Measurements from ENCODE around the gene PHLDA3. TPM values are rescaled to one million over a fixed set of nuclear protein-coding genes. Genes with fewer than 3 reads are reported as not detected.

PHLDA3 gene
- polyA plus RNA-seq, 1 donor from 2014 or later = 35.1 TPM

DNA sequence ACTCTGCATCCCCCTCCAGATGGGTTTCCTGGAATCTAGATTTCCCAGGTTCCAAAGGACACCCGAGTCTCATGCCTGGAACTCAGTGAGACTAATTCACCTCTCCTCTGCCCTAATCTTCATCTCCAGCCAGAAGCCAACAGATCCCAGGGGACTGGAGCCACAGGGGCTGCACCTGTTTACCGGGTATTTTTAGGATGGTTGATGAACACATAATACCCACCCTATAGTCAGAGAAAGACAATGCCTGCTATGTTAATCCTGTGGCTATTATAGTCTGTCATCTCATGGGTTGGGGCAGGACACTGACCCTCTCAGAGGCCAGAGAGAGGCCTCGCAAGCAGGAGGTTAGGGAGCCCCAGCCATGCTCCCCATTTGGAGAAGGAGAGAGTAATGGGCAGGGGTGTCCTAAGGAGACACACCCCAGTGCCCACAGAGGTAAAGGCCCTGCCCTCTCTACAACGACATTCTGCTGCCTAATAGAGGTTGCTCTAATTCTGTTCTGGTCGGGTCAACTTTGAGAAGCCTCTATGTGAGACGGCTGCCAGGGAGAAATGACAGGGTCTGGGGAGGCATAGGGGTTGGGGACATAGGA, 46.5 kb downstream of the PHLDA3 start:
- H3K27me3 ChIP-seq (ENCODE audit: insufficient read depth, low read depth, low read length) = no peaks in the 10 kb centered on the region
- H3K4me3 ChIP-seq (ENCODE audit: low read length) = no peak overlapping the region
- no peak overlapping the region for H3K4me2 ChIP-seq (ENCODE audit: low read length)
- no peaks in the 10 kb centered on the region for H3K9me2 ChIP-seq (ENCODE audit: insufficient read depth, low read length)
- no peak for TF ChIP-seq TAF1 (IDR thresholded peaks at IDR 0.05; ENCODE audit: low read depth)
- no peak for TF ChIP-seq EP300 (conservative IDR thresholded peaks at IDR 0.05; ENCODE audit: poor library complexity, severe bottlenecking)
- H3K36me3 ChIP-seq (ENCODE audit: insufficient read depth, low read length) = no peaks in the 10 kb centered on the region
- no peaks in the 10 kb centered on the region for H3K9me3 ChIP-seq (ENCODE audit: low read length)
- H3K79me2 ChIP-seq (replicated peaks; ENCODE audit: insufficient read depth, low read length) = no peaks in the 10 kb centered on the region
- no peaks in the 10 kb centered on the region for H3F3A ChIP-seq (ENCODE audit: insufficient read depth, low read length, poor library complexity, severe bottlenecking)
- H3K27ac ChIP-seq (ENCODE audit: low read length) = no peak overlapping the region
- no peaks in the 10 kb centered on the region for H4K20me1 ChIP-seq (ENCODE audit: insufficient read depth)
- H3K9ac ChIP-seq (ENCODE audit: low read length) = no peak overlapping the region
- no peak overlapping the region for H2AFZ ChIP-seq (ENCODE audit: low read depth, low read length)

DNA sequence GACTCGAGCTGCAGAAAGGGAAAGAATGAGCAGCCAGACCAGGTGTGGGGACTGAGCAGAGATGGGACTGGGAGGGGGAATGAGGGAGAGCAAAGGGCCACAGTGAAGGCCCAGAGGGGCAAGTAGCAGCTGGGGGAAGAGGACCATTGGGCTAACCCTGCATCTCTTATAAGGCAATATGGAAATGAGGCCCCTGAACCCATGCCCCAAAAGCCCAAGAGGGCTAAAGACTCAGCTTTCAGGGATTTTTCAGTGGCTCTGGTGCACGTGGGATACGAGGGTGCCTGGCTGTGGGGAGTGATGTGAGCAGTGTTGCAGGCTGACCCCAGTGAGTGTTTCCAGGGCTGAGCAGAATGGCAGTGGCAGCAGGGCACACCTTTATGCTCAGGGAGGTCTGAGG, 47.0 kb downstream of the PHLDA3 start:
- Histone ChIP-seq H3K36me3 (ENCODE audit: insufficient read depth, low read length) (no peaks in the 10 kb centered on the region), H3K4me3 (ENCODE audit: low read length) (no peak overlapping the region), H3K4me2 (ENCODE audit: low read length) (no peak overlapping the region), H3K9me2 (ENCODE audit: insufficient read depth, low read length) (no peaks in the 10 kb centered on the region), H3K27ac (ENCODE audit: low read length) (no peak overlapping the region), H3F3A (ENCODE audit: insufficient read depth, low read length, poor library complexity, severe bottlenecking) (no peaks in the 10 kb centered on the region), H2AFZ (ENCODE audit: low read depth, low read length) (no peak overlapping the region), H3K79me2 (replicated peaks; ENCODE audit: insufficient read depth, low read length) (no peaks in the 10 kb centered on the region), H4K20me1 (ENCODE audit: insufficient read depth) (no peaks in the 10 kb centered on the region), H3K27me3 (ENCODE audit: insufficient read depth, low read depth, low read length) (no peaks in the 10 kb centered on the region), H3K9ac (ENCODE audit: low read length) (no peak overlapping the region), H3K9me3 (ENCODE audit: low read length) (no peaks in the 10 kb centered on the region)
- TF ChIP-seq, protein P1, sequence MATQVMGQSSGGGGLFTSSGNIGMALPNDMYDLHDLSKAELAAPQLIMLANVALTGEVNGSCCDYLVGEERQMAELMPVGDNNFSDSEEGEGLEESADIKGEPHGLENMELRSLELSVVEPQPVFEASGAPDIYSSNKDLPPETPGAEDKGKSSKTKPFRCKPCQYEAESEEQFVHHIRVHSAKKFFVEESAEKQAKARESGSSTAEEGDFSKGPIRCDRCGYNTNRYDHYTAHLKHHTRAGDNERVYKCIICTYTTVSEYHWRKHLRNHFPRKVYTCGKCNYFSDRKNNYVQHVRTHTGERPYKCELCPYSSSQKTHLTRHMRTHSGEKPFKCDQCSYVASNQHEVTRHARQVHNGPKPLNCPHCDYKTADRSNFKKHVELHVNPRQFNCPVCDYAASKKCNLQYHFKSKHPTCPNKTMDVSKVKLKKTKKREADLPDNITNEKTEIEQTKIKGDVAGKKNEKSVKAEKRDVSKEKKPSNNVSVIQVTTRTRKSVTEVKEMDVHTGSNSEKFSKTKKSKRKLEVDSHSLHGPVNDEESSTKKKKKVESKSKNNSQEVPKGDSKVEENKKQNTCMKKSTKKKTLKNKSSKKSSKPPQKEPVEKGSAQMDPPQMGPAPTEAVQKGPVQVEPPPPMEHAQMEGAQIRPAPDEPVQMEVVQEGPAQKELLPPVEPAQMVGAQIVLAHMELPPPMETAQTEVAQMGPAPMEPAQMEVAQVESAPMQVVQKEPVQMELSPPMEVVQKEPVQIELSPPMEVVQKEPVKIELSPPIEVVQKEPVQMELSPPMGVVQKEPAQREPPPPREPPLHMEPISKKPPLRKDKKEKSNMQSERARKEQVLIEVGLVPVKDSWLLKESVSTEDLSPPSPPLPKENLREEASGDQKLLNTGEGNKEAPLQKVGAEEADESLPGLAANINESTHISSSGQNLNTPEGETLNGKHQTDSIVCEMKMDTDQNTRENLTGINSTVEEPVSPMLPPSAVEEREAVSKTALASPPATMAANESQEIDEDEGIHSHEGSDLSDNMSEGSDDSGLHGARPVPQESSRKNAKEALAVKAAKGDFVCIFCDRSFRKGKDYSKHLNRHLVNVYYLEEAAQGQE (IDR thresholded peaks at IDR 0.05; ENCODE audit: borderline replicate concordance) = no peak
- no peak for TF ChIP-seq EZH2 (IDR thresholded peaks at IDR 0.05; ENCODE audit: borderline replicate concordance, insufficient read depth, low read length, poor library complexity, severe bottlenecking)
- no peak for TF ChIP-seq TAF1 (IDR thresholded peaks at IDR 0.05; ENCODE audit: low read depth)
- TF ChIP-seq EP300 (conservative IDR thresholded peaks at IDR 0.05; ENCODE audit: poor library complexity, severe bottlenecking) = no peak
- TF ChIP-seq MXI1 (conservative IDR thresholded peaks at IDR 0.05; ENCODE audit: poor library complexity, severe bottlenecking) = no peak
- TF ChIP-seq, protein P2, sequence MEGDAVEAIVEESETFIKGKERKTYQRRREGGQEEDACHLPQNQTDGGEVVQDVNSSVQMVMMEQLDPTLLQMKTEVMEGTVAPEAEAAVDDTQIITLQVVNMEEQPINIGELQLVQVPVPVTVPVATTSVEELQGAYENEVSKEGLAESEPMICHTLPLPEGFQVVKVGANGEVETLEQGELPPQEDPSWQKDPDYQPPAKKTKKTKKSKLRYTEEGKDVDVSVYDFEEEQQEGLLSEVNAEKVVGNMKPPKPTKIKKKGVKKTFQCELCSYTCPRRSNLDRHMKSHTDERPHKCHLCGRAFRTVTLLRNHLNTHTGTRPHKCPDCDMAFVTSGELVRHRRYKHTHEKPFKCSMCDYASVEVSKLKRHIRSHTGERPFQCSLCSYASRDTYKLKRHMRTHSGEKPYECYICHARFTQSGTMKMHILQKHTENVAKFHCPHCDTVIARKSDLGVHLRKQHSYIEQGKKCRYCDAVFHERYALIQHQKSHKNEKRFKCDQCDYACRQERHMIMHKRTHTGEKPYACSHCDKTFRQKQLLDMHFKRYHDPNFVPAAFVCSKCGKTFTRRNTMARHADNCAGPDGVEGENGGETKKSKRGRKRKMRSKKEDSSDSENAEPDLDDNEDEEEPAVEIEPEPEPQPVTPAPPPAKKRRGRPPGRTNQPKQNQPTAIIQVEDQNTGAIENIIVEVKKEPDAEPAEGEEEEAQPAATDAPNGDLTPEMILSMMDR (IDR thresholded peaks at IDR 0.05; ENCODE audit: poor library complexity, severe bottlenecking) = no peak
- TF ChIP-seq POLR2AphosphoS5 (IDR thresholded peaks at IDR 0.05) = no peak
- no peak for TF ChIP-seq SMC3 (conservative IDR thresholded peaks at IDR 0.05; ENCODE audit: poor library complexity)
- TF ChIP-seq RAD21 (conservative IDR thresholded peaks at IDR 0.05) = no peak
